Tibial nerve (tissue), 4 donors: Measurements from ENCODE around the gene TBC1D22A. TPM values are rescaled to one million over a fixed set of nuclear protein-coding genes. Genes with fewer than 3 reads are reported as not detected.
"Not testable (repeated sequence)": the region's sequence is repeated elsewhere in the genome, so short reads cannot be mapped to it uniquely, and the experiment has no call there.

ENCODE experiments used
- DNase-seq, 2 donors: peaks; one replicate each; pipeline ENCODE4 v3.0.0-alpha.2; 2019; ENCODE audit warnings: low spot score in 2 of 2
- H3K27ac ChIP-seq, 4 donors: fragments of 200-600 bp; sonication (generic) in 3 of 4; one replicate each; pipeline ENCODE4 v1.5.1; 2017 to 2019; ENCODE audit warnings: mild to moderate bottlenecking in 1 of 4
- H3K27me3 ChIP-seq, 2 donors: fragments of 200-600 bp; sonication (generic) in 1 of 2; one replicate each; pipeline versions ENCODE4 v1.5.1 to v1.6.0; 2017 to 2019
- H3K36me3 ChIP-seq, 3 donors: fragments of 200-600 bp; sonication (generic); one replicate each; pipeline ENCODE4 v1.5.1; 2018 to 2019
- H3K4me1 ChIP-seq, 4 donors: fragments of 200-600 bp; sonication (generic) in 3 of 4; one replicate each; pipeline ENCODE4 v1.5.1; 2017 to 2019
- H3K4me3 ChIP-seq, 4 donors: fragments of 200-600 bp; sonication (generic) in 3 of 4; one replicate each; pipeline ENCODE4 v1.5.1; 2017 to 2019; ENCODE audit warnings: mild to moderate bottlenecking in 1 of 4, moderate library complexity in 1 of 4
- H3K9me3 ChIP-seq, 4 donors: fragments of 200-600 bp; sonication (generic) in 3 of 4; one replicate each; pipeline ENCODE4 v1.5.1; 2017 to 2019
- CTCF ChIP-seq, 5 experiments: fragments of 200-600 bp in 3 of 5; fragments of 450-650 bp in 2 of 5; sonication (generic) in 3 of 5; IDR thresholded peaks; one replicate each; pipeline ENCODE4 v1.5.1; 2016 to 2019; ENCODE audit warnings: antibody characterized with exemption in 5 of 5, mild to moderate bottlenecking in 3 of 5, moderate library complexity in 2 of 5
- EP300 ChIP-seq, 2 donors: sonication (generic); formaldehyde crosslinking; IDR thresholded peaks; one replicate each; pipeline ENCODE4 v1.6.1; 2017; ENCODE audit warnings: antibody characterized with exemption in 2 of 2, mild to moderate bottlenecking in 1 of 2
- POLR2A ChIP-seq, 2 donors: fragments of 450-650 bp; IDR thresholded peaks; one replicate each; pipeline ENCODE4 v1.6.1; 2017; ENCODE audit warnings: antibody characterized with exemption in 2 of 2, mild to moderate bottlenecking in 2 of 2, moderate library complexity in 2 of 2
- WGBS, 2 donors: methylation state at CpG; one replicate each; pipeline ENCODE4 v1.1.5; 2018; 5-methylcytosine and 5-hydroxymethylcytosine counted together
- total RNA-seq, 4 donors: library from RNA; depleted of rRNA; stranded (reverse); fragments of >200 nt; gene quantifications; one replicate each; pipeline ENCODE4 v1.1.0, GENCODE V29; 2016

TBC1D22A gene
- total RNA-seq, 4 donors from 2014 or later, result 27.3 to 35.4 (median 29.3) TPM

- TF ChIP-seq POLR2A (IDR thresholded peaks at IDR 0.05), result no peak
- DNase-seq, result no peak
- Histone ChIP-seq H3K27me3 (no peaks in the 10 kb centered on the region), H3K4me3 (no peak overlapping the region), H3K4me1 (peaks cover 0 to 32% (median 0%) of the 10 kb centered on the region in 4 donors), H3K9me3 (no peaks in the 10 kb centered on the region), H3K36me3 (no peaks in the 10 kb centered on the region), H3K27ac (no peak overlapping the region)
- 81 to 89% methylated on average over 10 of the region's 10 CpGs for WGBS, 2 donors
Observed at GRCh38 chr22:47046411-47047065, 284.1 kb downstream of the TBC1D22A start.

GRCh38 chr22:47047321-47048122 is 285.1 kb downstream of the TBC1D22A start:
- Histone ChIP-seq H3K4me1 (peaks cover 0 to 37% (median 0%) of the 10 kb centered on the region in 4 donors), H3K36me3 (no peaks in the 10 kb centered on the region), H3K4me3 (no peak overlapping the region), H3K27ac (no peak overlapping the region), H3K9me3 (no peaks in the 10 kb centered on the region), H3K27me3 (no peaks in the 10 kb centered on the region)
- WGBS, 2 donors, result 94 to 96% methylated on average over 13 of the region's 13 CpGs
- DNase-seq, result no peak
- TF ChIP-seq EP300 (IDR thresholded peaks at IDR 0.05) (no peak), CTCF (IDR thresholded peaks at IDR 0.05) (no peak), POLR2A (IDR thresholded peaks at IDR 0.05) (no peak)

- no peak overlapping the region for H3K27ac ChIP-seq
- 85 to 90% methylated on average over 19 to 20 of the region's 20 CpGs for WGBS, 2 donors
- TF ChIP-seq EP300 (IDR thresholded peaks at IDR 0.05), result no peak
- TF ChIP-seq POLR2A (IDR thresholded peaks at IDR 0.05), result no peak
- no peaks in the 10 kb centered on the region for H3K9me3 ChIP-seq
- no peak overlapping the region for H3K4me3 ChIP-seq
- H3K36me3 ChIP-seq, result peaks cover 0 to 1% (median 0%) of the 10 kb centered on the region in 3 donors
- DNase-seq, result no peak
- no peaks in the 10 kb centered on the region for H3K27me3 ChIP-seq
- H3K4me1 ChIP-seq, result peaks cover 0 to 36% (median 0%) of the 10 kb centered on the region in 4 donors
Observed at GRCh38 chr22:47048123-47049077, 285.9 kb downstream of the TBC1D22A start.

GRCh38 chr22:47049078-47049624 is 286.7 kb downstream of the TBC1D22A start:
- 89 to 92% methylated on average over 17 of the region's 17 CpGs for WGBS, 2 donors
- Histone ChIP-seq H3K36me3 (peaks cover 0 to 9% (median 0%) of the 10 kb centered on the region in 3 donors), H3K4me3 (no peak overlapping the region), H3K27me3 (no peaks in the 10 kb centered on the region), H3K4me1 (peaks cover 0 to 29% (median 0%) of the 10 kb centered on the region in 4 donors), H3K27ac (no peak overlapping the region), H3K9me3 (no peaks in the 10 kb centered on the region)
- no peak for DNase-seq
- TF ChIP-seq CTCF (IDR thresholded peaks at IDR 0.05) (no peak), POLR2A (IDR thresholded peaks at IDR 0.05) (no peak), EP300 (IDR thresholded peaks at IDR 0.05) (no peak)

GRCh38 chr22:47049736-47050400 is 287.4 kb downstream of the TBC1D22A start:
- H3K27me3 ChIP-seq, H3K27ac ChIP-seq, H3K9me3 ChIP-seq, DNase-seq, H3K4me3 ChIP-seq: not testable (repeated sequence)
- Histone ChIP-seq H3K4me1 (peaks cover 0 to 22% (median 0%) of the 10 kb centered on the region in 4 donors), H3K36me3 (peaks cover 0 to 13% (median 0%) of the 10 kb centered on the region in 3 donors)
- WGBS, 2 donors, result 85 to 90% methylated on average over 17 of the region's 17 CpGs
